Inflammatory macrophage (primary cell): ENCODE data around the gene SCARF1.

Source experiments
- DNase-seq, 2 donors: peaks; one replicate each; pipeline ENCODE4 v3.0.0-alpha.2; 2020 to 2022

Gene SCARF1

DNA sequence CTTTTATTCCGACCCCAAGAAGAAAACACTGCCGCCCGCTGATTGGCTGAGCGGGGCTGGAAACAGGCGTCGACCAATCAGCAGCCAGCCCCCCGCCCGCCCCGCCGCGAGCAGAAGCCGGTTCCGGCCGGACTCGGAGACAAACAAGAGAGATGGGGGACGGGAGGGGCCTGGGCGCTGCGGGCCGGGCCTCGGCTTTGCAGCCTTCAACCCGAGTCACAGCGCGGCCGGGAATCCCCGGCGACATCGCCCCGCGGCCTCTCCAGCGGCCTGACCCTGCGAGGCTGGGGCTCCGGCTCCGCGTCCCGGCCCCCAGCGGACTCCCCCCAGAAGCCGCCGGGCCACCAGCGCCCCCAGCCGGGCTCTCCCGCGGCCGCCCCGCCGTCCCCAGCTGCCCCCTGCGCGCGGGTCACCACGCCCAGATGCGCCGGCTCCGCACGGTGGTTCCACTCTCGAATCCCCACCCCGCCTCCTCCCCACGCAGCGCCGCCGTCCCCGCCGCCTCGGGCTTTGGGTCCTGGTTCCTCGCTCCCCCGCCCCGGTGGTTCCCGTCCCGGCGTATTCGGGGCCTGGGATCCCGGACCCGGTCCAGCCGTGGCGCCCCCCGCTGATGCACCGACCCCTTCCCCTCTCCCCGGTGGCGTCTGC lies 16.6 kb downstream of the SCARF1 start:
- DNase-seq = peak; percentile 87 to 89

- peak; percentile 82 to 89 for DNase-seq
These were observed 17.3 kb downstream of the SCARF1 start, which contains the start of gene SLC43A2 for GRCh38 chr17:1627982-1628855. Gene SLC43A2, minus strand, starts transcription at chr17:1628834. Its CDS starts 960 bp downstream, at chr17:1627874.

GRCh38 chr17:1627182-1627981 lies 18.1 kb downstream of the SCARF1 start:
- peak; percentile 74 to 79 for DNase-seq

GRCh38 chr17:1626333-1626732 lies 19.2 kb downstream of the SCARF1 start:
- DNase-seq = no peak

- peak in 1 of 2 donors; percentile 32 for DNase-seq
These were observed 20.0 kb downstream of the SCARF1 start for GRCh38 chr17:1625581-1625980.

- no peak for DNase-seq
These were observed 20.5 kb downstream of the SCARF1 start for GRCh38 chr17:1625053-1625452.

DNA sequence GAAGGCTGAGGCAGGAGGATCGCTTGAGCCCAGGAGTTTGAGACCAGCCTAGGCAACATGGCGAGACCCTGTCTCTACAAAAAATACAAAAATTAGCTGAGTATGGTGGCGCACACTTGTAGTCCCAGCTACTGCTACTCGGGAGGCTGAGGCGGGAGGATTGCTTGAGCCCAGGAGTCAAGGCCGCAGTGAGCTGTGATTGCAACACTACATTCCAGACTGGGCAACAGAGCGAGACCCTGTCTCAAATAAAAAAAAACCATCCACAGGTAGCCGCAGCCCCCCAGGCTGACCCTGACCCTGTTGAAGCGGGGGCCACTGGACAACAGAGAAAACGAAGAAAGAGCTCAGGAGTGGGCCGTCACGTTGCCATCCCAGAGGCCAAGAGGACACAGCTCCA lies 20.9 kb downstream of the SCARF1 start:
- DNase-seq = no peak

DNA sequence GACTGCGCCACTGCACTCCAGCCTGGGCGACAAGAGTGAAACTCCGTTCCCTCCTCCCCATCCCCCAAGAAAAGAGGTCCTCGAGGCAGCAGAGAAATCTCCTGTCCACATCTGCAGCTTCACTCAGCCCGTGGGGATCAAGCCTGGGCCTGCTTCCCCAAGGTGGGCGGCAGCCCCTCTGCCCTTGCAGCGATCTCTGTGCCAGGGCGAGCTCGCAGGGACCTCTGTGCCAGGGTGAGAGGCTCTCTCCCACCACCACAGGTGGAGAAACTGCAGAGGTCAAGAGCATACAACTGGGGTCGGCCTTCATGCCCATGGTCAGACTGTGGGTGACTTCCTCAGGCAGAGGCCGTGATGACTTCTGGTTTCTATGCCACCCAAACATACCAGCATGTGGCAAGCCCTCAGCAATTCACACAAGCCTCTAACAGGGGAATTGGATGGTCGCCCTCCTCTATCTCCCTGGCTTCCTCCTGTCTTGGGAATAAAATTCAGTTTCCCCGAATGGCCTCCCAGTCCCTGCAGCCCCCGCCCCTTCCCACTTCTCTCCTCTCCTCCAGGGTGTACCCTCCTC lies 22.4 kb downstream of the SCARF1 start:
- DNase-seq = peak; percentile 50 to 59

GRCh38 chr17:1621273-1621954 lies 24.1 kb downstream of the SCARF1 start:
- no peak for DNase-seq

DNA sequence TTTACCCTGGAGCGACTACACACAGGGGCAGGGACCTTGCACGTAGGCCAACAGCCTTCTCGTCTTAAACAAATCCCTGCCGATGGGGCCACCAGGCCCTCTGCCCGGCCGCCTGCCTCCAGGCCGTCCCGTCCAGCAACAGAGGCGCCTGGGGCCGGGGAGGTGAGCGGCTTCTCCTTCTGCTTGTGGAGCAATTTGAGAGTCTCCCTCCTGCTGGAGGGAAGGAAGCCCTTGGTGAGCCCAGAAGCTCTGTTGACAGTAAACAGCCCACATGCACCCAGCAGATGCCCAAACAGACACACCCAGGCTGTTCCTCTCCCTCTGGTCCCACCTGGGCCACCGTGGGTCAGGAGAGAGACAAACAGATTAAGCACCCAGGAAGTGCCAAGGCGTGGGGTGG lies 25.0 kb downstream of the SCARF1 start:
- no peak for DNase-seq

- DNase-seq = peak; percentile 42 to 43
These were observed 27.8 kb downstream of the SCARF1 start for GRCh38 chr17:1617620-1618174.

GRCh38 chr17:1616101-1616500 lies 29.4 kb downstream of the SCARF1 start:
- DNase-seq = no peak

DNA sequence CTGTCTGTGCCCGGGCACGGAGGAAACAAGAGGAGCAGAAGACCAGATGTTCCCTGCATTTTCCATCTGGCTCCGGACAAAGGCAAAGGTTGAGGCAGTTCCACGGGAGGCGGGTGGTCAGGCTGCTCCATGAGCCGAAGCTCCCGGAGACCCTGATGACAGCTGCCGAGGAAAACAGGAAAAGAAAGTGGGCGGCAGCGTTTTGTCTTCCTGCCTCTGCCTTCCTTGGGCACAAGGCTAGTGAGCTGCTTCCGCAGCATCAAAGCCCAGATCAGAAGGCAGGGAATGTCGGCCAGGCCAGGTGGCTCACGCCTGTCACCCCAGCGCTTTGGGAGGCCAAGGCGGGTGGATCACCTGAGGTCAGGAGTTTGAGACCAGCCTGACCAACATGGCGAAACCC lies 33.1 kb downstream of the SCARF1 start:
- no peak for DNase-seq

- DNase-seq = peak; percentile 88 to 94
These were observed 33.8 kb downstream of the SCARF1 start for GRCh38 chr17:1611715-1612114.

GRCh38 chr17:1608676-1609075 lies 36.9 kb downstream of the SCARF1 start:
- no peak for DNase-seq

DNA sequence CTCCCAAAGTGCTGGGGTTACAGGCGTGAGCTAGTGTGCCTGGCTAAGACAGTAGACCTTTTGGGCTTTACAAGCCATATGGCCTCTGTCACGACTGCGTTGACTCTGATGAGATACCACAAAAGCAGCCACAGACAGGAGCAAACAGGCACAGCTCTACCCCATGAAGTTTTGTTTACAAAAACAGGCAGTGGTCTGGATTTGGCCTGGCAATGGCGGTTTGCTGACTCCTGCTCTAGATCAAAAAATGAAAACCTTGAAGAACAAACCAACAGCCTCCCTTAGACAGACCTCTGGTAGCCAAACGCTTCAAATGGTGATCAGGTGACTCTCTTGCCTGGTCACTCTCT lies 37.6 kb downstream of the SCARF1 start:
- DNase-seq = no peak

DNA sequence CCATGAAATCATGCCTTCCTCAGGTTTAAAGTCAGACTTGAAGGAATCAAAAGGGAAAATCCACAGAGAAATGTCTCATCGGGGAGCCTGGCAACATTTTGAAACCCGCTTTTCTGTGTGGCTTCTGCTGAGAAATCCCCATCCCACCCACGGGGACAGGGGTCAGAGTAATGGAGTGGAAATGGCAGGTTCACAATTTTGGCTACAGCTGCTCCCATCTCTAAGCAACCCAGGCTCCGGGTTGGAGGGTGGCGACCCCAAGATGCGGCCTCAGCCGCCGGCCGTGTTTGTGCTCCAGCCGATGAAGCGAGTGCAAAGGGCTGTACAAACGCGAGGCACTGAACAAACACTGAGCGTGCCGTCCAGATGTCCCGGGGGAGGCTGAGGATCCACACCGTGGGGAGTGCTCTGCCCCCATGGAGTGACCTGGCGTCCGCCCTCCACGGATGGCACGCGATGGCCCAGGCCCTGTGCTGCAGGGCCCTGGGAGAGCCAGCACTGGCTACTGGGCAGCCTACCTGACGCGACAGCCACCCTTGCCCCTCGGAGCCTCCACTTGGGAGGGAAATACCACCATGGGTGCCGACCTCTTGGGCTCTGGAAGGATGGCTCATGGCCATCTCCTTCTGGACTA lies 39.1 kb downstream of the SCARF1 start:
- peak in 1 of 2 donors; percentile 43 for DNase-seq

- no peak for DNase-seq
These were observed 39.7 kb downstream of the SCARF1 start for GRCh38 chr17:1605681-1606351.

- no peak for DNase-seq
These were observed 40.6 kb downstream of the SCARF1 start for GRCh38 chr17:1604831-1605528.

- DNase-seq = no peak
These were observed 44.0 kb downstream of the SCARF1 start for GRCh38 chr17:1601571-1601970.
